NCI-H226 (cell line): ENCODE results near the gene GMPR.

ENCODE experiments used
- DNase-seq: peaks from one replicate; pipeline ENCODE4 v3.0.0-alpha.2; 2015

The GMPR gene

GRCh38 chr6:16334671-16335070 lies 96.3 kb downstream of the GMPR start:
- DNase-seq, result peak; percentile 90

- DNase-seq, result no peak
These were observed 96.8 kb downstream of the GMPR start for GRCh38 chr6:16335176-16335575.

- no peak for DNase-seq
These were observed 97.8 kb downstream of the GMPR start for GRCh38 chr6:16336056-16336818.

GRCh38 chr6:16336911-16337294 lies 98.5 kb downstream of the GMPR start:
- no peak for DNase-seq

GRCh38 chr6:16337295-16337975 lies 99.0 kb downstream of the GMPR start:
- peak; percentile 71 for DNase-seq

- DNase-seq, result peak; percentile 99
These were observed 100.3 kb downstream of the GMPR start for GRCh38 chr6:16338577-16339264.

GRCh38 chr6:16339265-16339587 lies 100.8 kb downstream of the GMPR start:
- DNase-seq, result no peak

GRCh38 chr6:16343593-16343992 lies 105.2 kb downstream of the GMPR start:
- no peak for DNase-seq

- no peak for DNase-seq
These were observed 106.4 kb downstream of the GMPR start for GRCh38 chr6:16344756-16345155.
